GM21786 (cell line): ENCODE data around the gene FTCD.
"Not testable (repeated sequence)": the region's sequence is repeated elsewhere in the genome, so short reads cannot be mapped to it uniquely, and the experiment has no call there.

ENCODE experiments used
- ATAC-seq: cut with Tn5 transposase; IDR thresholded peaks from one replicate; pipeline ENCODE4 v1.9.1; 2021; ENCODE audit not compliant: unreplicated experiment

The FTCD gene

DNA sequence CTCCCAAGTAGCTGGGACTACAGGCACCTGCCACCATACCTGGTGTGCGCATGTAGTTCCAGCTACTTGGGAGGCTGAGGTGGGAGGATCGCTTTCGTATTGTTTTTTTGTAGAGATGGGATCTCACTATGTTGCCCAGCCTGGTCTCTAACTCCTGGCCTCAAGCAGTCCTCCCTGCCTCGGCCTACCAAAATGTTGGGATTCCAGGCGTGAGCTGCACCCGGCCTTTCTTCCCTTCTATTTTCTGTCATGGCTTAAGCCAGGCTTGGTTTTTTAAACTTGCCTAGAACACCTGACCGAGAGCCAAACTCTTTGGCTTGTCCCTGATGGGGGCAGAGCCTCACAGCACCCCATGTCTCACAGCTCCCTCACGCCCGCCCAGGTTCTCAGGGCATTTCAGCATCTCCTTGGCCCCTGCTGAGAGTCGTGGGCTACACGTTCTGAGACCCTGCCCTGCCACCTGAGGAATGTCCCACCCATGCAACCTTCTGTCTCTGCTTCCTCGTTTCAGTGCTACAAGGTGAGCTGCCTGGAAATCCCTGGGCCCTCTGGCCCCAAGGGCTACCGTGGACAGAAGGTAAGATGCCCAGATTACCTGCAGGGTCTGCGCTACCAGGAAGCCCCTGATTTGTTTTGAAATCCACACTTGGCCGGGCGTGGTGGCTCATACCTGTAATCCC, 41.7 kb downstream of the FTCD start:
- ATAC-seq, result no peak

DNA sequence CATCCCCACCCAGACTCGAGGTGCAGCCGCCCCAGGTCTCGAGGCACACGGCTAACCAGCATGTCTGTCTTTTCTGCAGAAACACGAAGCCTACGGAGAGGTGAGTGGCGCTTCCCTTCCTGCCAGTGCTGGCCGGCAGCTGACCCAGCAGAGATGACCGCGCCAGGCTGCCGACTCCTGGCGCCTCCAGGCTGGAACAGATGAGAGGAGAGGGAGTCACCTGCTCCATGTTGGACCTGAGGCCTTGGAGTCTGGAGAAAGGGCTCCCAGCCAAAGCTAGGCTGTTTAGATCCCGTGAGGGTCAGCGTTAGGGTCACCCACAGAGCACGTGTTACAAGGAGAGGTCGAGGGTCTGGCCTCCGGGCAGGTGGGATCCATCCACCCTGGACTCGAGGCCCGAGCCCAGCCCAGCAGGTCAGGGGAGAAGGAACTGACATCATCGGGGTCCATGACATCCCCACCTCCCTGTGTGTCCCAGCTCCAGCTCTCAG, 42.6 kb downstream of the FTCD start:
- ATAC-seq, result no peak

DNA sequence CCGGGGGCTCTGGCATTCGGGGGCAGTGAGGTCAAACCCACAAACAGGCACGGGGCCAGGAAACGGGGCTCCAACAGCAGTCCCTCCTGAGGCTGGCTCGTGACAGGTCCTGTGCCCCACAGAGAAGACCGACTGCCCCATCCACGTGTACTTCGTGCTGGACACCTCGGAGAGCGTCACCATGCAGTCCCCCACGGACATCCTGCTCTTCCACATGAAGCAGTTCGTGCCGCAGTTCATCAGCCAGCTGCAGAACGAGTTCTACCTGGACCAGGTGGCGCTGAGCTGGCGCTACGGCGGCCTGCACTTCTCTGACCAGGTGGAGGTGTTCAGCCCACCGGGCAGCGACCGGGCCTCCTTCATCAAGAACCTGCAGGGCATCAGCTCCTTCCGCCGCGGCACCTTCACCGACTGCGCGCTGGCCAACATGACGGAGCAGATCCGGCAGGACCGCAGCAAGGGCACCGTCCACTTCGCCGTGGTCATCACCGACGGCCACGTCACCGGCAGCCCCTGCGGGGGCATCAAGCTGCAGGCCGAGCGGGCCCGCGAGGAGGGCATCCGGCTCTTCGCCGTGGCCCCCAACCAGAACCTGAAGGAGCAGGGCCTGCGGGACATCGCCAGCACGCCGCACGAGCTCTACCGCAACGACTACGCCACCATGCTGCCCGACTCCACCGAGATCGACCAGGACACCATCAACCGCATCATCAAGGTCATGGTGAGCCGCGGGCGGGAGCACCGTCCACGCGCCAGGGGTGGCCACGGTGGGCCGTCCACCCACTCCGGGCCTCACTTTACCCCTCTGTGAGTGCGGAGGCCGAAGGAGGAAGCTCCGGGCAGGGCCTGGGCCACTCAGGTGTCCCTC, 43.3 kb downstream of the FTCD start:
- no peak for ATAC-seq

DNA sequence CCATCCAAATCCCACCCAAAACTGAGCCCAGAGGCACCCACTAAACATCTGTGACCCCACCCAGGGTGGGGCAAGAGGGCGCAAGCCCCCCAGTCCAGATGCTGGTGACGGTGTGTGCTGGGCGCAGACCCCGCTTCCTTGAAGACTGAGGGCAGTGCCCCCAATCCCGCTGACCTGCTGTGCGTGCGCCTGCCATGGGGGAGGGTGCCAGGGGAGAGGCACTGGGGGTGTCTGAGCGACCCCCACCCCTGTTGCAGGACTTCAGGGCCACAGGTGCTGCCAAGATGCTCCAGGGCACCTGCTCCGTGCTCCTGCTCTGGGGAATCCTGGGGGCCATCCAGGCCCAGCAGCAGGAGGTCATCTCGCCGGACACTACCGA, 44.2 kb downstream of the FTCD start:
- no peak for ATAC-seq

DNA sequence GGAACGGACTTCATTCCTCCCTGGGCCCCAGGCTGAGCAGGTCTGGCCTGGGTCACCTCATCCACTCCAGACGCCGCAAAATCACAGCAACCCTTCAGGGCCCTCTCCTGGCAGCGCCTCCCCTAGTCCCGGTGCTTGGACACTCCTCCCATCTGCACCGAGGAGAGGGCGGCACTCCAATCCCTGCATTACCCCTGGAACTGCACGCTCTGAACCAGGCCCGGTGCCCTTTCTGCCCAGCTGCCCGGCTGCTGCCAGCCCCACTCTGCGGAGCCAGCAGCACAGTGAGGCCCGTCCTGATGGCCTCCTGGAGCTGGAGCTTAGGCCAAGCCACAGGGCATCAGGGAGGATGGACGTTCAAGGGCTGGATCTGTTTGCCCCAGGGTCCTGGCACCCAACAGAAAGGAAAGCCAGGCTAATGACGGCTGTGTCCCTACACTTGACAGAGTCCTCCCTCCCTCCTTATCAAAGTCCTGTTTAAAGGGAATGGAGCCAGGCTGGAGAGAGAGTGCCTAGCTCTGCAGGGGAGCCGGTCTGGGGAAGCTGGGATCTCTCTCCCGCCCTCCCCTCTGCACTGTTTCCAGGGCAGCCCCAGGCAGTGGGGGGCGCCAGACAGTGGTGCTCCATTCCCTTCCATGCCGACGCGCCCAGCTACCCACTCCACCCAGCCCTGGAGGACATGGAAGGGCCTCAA, 44.7 kb downstream of the FTCD start:
- no peak for ATAC-seq

DNA sequence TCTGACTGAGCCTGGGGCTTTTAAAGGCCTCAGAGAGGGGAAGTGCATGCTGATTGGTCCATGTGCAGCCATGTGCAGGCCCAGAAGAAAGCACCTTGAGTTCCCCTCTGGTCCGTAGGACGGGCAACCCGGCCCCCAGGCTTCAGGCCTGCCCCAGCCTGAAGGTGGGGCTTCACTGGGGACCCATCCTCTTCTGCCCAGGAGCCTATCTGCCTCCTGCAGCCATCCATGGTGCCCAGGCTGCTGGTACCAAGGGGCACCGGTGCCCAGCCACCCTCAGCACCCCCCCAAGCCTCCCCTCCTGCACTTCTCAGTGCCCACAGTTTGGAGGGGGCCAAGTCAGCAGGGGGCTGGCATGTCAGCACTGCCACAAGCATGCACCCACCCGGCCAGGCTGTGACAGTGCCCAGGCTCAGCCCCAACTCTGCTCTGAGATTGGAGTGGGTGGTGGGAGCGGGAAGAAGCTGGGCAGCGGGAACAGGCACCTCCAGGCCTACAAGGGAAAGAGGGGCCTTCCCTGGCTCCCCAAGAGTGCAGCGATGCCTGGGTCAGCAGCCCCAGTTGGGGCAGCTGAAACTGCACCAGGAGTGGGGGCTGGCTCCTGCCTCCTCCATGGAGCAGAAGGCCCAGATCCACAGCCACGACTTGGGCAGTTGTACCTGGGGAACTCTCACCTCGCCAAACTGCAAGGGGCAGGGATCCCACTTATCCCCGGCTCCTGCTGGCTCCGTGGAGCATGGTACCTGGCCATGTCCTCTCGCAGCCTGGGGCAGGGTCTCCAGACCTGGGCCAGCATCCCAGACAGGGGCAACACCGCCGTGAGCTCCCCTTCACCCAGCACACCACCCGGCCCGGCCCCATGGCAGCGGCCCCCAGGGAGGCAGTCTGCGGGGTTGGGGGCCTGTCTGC, 45.8 kb downstream of the FTCD start:
- no peak for ATAC-seq

- no peak for ATAC-seq
Measured at GRCh38 chr21:46108827-46109312, 46.5 kb downstream of the FTCD start.

DNA sequence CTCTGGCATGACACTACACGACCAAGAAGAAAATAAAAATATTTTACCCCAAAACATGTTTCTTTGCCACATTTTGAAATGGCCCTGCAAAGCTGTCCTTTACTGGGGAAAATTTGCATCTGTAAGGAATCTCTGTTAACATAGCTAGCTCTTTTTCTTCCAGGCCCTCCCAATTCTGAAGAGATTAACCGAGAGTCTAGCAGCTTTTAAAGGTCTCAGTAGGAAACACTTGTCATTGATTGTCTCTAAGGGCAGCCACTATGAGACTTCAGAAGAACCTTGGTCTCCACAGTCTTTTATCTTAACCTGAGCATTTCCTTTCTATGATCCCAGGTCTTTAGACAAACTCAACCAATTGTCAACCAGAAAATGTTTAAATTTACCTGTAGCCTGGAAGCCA, 48.0 kb downstream of the FTCD start:
- not testable (repeated sequence) for ATAC-seq

- no peak for ATAC-seq
Measured at GRCh38 chr21:46104104-46104503, 51.3 kb downstream of the FTCD start.

GRCh38 chr21:46100906-46101305, 54.5 kb downstream of the FTCD start:
- no peak for ATAC-seq

- no peak for ATAC-seq
Measured at GRCh38 chr21:46100426-46100825, 55.0 kb downstream of the FTCD start.

GRCh38 chr21:46100020-46100419, 55.4 kb downstream of the FTCD start:
- ATAC-seq, result no peak

DNA sequence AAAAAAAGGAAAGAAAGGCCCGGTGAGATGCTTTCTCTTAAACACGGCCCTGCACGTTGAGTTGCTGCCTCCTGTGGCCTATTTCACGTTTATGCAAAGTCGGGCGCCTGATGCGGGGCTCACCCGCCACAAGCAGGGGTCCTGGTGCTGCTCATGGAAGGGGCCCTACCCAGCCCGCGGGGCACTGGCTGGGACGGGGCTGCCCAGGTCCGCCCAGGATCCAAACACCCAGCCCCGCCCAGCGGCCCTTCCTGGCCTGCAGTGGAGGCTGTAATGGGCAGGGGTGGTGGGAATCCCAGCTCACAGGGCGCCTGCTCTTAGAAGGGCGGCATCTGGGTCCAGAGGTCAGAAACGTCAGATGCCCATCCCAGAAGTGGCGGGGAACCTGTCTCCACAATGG, 55.9 kb downstream of the FTCD start:
- no peak for ATAC-seq

- no peak for ATAC-seq
Measured at GRCh38 chr21:46098303-46099141, 56.9 kb downstream of the FTCD start.

GRCh38 chr21:46097336-46098293, 57.8 kb downstream of the FTCD start, which contains the start of gene COL6A2:
TSS of gene COL6A2 (plus strand) at chr21:46098112.
- no peak for ATAC-seq

DNA sequence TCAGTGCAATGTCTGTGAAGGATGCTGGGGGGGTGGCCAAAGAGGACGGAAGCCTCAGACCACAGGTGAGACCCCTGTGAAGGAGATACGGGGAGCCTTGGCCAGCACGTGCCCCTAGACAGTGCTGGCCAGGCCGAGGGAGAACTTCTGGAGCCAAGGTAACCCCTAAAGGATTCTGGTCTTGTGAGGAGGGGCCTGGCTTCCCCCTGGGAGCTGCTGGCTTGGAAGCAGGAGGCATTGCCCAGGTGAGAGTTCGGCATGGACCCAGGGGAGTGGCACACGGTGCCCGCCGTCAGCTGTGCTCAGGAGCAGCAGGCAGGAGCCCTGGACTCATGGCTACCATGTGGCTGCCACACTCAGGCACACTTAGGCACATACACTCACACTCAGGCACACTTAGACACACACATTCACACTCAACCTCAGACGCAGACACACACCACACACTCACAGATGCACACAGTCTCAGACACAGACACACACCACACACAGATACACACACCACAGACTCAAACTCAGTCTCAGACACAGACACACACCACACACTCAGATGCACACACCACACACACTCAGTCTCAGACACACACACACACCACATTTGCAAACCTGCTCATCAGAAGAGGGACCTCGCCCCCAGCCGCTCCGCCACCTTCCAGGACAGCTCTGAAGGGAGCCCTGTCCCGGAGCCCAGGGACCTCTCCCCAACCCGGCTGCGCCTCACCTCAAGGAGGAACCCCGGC, 58.6 kb downstream of the FTCD start:
- ATAC-seq, result no peak

- ATAC-seq, result no peak
Measured at GRCh38 chr21:46095814-46096595, 59.4 kb downstream of the FTCD start.
